Stimulated activated CD4-positive, alpha-beta T cell treated with anti-CD3 and anti-CD28 coated beads, Interleukin-1b, Interleukin-23, amount 100 ng/mL, for 48 hours (primary cell): ENCODE results near the gene SNED1.

Experiments used
- DNase-seq: peaks from one replicate; pipeline ENCODE4 v3.0.0-alpha.2; 2020

The SNED1 gene

DNA sequence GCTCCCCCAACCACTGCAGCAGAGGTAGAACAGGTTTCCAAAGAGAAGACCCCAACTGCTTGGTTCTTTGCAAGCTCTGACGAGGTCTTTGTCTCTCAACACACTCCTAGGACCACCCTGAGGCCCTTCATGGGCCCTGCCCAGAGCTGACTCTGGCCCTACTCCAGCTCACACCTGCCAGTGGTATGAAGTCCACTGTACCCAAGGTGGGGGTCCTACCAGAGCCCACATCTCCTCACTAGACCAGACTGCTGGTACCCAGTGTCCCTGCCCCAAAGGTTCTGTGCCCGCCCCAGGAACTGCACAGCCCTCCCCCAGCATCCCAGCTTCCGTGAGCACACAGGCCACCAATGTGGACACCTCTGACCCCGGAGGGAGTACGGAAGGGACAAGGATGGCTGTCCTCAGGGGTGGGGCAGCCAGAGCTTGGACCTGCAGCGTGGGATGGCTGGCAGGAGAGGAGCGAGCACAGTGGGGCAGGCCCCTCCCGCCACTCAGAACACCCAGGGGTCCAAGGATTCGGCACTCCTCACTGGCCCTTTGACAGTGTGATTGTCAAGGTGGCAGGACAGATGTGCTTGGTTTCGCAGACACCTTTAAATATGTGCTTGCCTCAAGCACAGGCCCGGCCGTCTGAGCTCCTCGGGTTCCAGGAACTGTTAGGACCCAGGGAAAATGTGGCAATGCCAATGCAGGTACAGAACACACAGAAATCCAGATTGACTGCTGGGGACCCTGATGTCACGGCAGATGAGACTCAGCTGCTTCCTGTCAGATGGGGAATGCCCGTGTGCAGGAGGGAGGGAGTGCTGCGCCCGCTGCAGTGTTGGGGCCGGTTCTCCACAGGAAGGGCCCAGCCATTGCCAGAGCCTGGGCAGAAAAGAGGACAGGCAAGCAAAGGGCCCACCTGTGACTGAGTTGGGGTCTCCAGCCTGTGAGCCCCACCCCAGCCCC lies 52.5 kb downstream of the SNED1 start:
- no peak for DNase-seq

GRCh38 chr2:241051578-241052487 lies 53.4 kb downstream of the SNED1 start:
- no peak for DNase-seq

GRCh38 chr2:241052677-241053360 lies 54.4 kb downstream of the SNED1 start:
- DNase-seq = no peak

DNA sequence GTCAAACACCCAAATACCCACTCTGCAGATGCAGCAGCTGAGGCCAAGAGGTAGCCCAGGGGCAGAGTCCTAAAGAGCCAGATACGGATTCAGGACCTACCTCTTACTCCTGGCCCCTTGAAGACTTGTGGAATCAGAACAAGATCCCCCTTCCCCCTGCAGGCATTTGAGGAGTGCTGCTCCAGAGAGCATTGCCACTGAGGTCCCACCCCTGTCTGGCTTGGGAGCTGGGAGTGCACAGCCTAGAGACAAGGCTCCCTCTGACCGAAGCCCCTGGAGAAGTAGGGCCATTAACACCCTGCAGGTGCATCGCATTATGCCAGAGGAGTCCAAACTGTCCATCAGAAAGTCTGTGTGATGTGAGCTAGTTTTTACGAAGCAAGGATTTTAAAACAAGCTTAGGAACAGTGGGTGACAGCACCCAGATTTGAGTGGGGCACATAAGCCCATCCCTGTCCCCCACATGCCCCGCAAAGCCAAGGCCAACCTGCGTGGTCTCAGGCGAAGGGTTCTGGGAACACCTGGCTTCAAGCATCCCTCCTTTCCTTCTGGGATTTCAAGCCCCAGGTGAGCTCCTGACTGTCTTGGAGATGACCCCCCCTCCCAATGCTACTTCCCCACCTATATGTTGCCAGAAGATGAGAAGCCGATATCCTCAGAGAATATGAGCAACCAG lies 55.3 kb downstream of the SNED1 start:
- DNase-seq = no peak

DNA sequence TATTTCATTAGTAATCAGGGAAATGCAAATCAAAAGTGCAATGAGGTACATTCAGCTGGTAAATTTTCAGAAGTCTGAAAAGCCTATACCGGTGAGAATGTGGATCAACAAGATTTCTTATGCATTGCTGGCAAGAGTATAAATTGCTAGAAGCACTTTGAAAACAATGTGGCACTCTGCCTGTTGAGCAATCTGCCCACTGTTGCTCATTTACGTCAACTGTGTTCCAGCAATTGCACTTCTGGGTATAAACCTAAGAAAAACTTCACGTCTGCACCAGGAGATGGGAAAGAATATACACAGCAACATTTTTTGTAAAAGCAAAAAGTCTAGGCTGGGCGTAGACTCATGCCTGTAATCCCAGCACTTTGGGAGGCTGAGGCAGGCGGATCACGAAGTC lies 62.9 kb downstream of the SNED1 start:
- DNase-seq = no peak

DNA sequence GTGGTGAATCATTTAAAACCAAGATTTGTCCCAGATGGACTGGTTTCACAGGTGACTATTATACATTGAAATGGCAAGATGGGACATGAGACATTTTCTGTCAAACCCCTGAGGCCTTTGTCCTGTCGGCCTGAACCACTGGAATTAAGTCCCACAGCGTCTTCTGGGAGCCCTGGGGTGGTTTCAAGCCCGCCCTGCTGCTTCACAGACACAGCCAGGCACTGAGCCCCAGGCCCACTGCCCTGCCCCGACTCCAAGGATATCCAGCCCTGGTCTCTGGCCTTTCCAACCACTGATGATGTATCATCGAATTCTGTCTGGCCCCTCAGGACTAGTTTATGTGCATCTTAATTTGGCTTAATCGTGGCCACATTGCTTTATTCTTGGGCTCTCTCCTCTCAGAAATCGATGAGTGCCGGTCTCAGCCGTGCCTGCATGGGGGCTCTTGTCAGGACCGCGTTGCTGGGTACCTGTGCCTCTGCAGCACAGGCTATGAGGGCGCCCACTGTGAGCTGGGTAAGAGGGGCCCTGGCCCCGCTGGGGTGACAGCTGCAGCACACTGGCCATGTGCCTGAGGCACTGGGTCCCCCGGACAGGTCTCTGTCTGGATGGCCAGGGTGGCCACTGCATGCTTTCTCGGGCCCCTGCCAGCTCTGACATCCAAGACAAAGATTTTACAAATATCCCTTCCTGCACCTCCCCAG lies 64.1 kb downstream of the SNED1 start:
- DNase-seq = no peak

GRCh38 chr2:241063093-241063551 lies 64.7 kb downstream of the SNED1 start:
- no peak for DNase-seq

DNA sequence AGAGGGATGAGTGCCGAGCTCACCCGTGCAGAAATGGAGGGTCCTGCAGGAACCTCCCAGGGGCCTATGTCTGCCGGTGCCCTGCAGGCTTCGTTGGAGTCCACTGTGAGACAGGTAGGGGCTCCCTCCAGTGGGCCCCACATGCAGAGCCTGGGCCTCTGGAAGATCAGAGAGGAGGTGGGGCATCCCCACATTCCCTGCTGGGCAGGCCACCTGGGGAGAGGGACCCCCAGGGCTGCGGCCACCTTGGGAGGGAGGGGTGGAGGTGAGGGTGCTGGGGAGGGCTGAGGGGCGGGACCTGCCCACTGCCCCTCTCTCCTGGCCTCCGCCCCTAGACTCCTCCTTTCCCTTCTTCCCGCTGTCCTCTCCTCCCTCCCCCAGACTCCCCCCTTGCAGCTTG lies 65.2 kb downstream of the SNED1 start:
- DNase-seq = no peak

GRCh38 chr2:241064008-241064801 lies 65.8 kb downstream of the SNED1 start:
- DNase-seq = peak; percentile 36

- no peak for DNase-seq
Measured at GRCh38 chr2:241064802-241065354, 66.5 kb downstream of the SNED1 start.

GRCh38 chr2:241065355-241065803 lies 67.0 kb downstream of the SNED1 start:
- DNase-seq = no peak

DNA sequence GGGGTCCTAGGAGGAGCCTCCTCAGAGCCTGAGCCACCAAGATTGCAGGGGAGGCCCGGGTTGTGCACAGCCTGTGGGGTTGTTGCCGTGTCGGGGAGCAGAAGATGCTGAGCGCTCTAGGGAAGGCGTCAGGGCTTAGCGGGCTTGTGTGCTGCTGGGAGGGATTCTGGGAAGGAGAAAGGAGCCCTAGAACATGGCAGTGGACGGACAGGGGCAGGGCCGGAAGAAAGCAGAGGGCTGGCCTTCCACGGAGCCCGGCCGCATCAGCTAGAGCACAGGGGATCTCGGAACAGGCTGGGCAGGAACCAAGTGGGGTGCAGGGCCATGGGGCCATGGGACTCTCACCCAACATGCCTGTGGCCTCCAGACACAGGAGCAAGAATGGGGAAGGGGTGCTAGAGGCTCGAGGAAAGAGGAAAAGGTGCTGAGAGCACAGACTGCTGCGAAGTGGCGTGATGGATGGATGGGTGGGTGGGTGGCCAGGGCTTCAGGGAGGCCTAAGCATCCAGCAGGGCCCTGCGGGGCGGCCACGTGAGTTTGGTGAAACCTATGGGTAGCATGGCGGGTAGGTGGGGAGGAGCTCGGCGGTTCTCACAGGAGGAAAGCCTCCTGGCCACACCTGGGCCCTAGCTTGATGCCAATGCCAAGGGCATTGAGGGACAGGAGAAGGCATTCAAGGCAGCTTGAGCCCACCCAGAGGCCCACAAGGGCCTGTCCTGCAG lies 67.9 kb downstream of the SNED1 start:
- no peak for DNase-seq

- no peak for DNase-seq
Measured at GRCh38 chr2:241066893-241067341, 68.5 kb downstream of the SNED1 start.

DNA sequence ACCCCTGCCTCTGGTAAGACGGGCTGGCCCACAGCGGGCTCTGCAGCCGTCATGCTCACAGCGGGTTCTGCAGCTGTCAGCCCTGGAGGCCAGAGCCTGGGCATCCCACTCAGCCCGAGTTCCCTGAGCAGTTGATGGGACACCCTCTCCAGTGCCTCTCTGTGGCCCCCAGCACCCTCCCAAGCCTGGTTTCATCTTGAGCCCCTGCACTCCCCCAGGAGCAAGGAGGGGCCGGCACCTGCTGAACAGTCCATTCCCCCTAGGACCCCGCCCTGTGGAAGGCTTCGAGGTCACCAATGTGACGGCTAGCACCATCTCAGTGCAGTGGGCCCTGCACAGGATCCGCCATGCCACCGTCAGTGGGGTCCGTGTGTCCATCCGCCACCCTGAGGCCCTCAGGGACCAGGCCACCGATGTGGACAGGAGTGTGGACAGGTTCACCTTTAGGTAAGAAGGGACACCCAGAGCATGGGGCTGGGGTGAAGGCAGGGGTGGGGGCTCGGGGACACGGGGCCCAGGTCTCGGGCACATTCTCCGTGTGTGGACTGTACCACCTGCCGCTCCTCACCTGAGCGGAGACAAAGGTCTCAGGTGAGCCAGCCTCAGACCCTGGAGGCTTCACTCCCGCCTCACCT lies 69.2 kb downstream of the SNED1 start:
- DNase-seq = no peak

GRCh38 chr2:241068136-241068941 lies 69.9 kb downstream of the SNED1 start:
- no peak for DNase-seq

- DNase-seq = no peak
Measured at GRCh38 chr2:241068942-241069810, 70.8 kb downstream of the SNED1 start.

GRCh38 chr2:241069821-241070281 lies 71.4 kb downstream of the SNED1 start:
- DNase-seq = no peak
